Gastroesophageal sphincter (tissue), 3 donors: Measurements from ENCODE around the gene SGMS1.

Experiments used
- POLR2A ChIP-seq, 2 donors: fragments of 450-650 bp; IDR thresholded peaks; one replicate each; pipeline ENCODE4 v1.6.1; 2017; ENCODE audit warnings: antibody characterized with exemption in 2 of 2, mild to moderate bottlenecking in 2 of 2, moderate library complexity in 1 of 2
- TF ChIP-seq, protein P1 (sequence below), 4 experiments: fragments of 200-600 bp in 2 of 4; fragments of 450-650 bp in 2 of 4; sonication (generic) in 1 of 4; IDR thresholded peaks; one replicate each; pipeline ENCODE4 v1.5.1; 2017 to 2019; ENCODE audit warnings: antibody characterized with exemption in 4 of 4, mild to moderate bottlenecking in 2 of 4, moderate library complexity in 2 of 4

DNA sequence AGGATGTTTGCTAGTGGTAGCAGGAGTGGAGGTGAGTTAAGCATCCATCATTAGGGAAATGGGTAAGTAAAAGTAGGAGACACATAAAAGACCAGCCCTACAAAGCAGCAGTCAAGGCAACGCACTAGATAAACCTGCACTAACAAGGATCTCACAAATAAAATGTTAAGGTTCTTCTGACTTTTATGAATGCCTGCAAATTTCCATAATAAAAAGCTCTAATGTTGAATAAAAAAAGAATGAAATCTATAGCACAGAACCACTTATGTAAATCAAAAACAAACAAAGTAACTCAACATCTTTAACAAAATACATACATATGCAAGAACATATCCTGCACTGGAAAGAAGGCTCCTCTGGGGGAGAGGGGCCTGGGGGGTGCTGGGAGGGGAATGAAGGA, 4.6 kb downstream of the SGMS1 start:
- TF ChIP-seq, protein P1, sequence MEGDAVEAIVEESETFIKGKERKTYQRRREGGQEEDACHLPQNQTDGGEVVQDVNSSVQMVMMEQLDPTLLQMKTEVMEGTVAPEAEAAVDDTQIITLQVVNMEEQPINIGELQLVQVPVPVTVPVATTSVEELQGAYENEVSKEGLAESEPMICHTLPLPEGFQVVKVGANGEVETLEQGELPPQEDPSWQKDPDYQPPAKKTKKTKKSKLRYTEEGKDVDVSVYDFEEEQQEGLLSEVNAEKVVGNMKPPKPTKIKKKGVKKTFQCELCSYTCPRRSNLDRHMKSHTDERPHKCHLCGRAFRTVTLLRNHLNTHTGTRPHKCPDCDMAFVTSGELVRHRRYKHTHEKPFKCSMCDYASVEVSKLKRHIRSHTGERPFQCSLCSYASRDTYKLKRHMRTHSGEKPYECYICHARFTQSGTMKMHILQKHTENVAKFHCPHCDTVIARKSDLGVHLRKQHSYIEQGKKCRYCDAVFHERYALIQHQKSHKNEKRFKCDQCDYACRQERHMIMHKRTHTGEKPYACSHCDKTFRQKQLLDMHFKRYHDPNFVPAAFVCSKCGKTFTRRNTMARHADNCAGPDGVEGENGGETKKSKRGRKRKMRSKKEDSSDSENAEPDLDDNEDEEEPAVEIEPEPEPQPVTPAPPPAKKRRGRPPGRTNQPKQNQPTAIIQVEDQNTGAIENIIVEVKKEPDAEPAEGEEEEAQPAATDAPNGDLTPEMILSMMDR (IDR thresholded peaks at IDR 0.05) = no peak
- TF ChIP-seq POLR2A (IDR thresholded peaks at IDR 0.05) = no peak
